HEK293 (cell line): ENCODE results near the gene TAF1B.

ENCODE experiments used
- CTCF ChIA-PET: fragments of 350-600 bp; formaldehyde crosslinking; extraction: SDS; loops from one replicate; lab custom pipeline; 2021; ENCODE audit warnings: antibody characterized with exemption; lab: Yijun Ruan, JAX
- POLR2A ChIA-PET: fragments of 300-600 bp; formaldehyde crosslinking; extraction: SDS; loops from one replicate; lab custom pipeline; 2020; ENCODE audit warnings: antibody characterized with exemption, inconsistent platforms; lab: Yijun Ruan, JAX
- H3K27ac ChIP-seq: fragments of 200-500 bp; sonication (Bioruptor generic); 2 replicates; pipeline ENCODE4 v1.5.1; 2014; ENCODE audit warnings: low read depth, low read length, control low read depth, inconsistent platforms; ENCODE audit errors: extremely low read depth
- H3K36me3 ChIP-seq, 2 experiments: fragments of 200-500 bp in 1 of 2; sonication (Bioruptor generic) in 1 of 2; 1 replicate in 1 of 2; 2 replicates in 1 of 2; pipeline ENCODE4 v1.5.1; 2014 to 2017; ENCODE audit warnings: inconsistent platforms in 2 of 2, low read length in 2 of 2; ENCODE audit not compliant: control insufficient read depth in 2 of 2, insufficient read depth in 1 of 2
- H3K4me1 ChIP-seq: fragments of 200-500 bp; sonication (Bioruptor generic); 2 replicates; pipeline ENCODE4 v1.5.1; 2014; ENCODE audit warnings: mild to moderate bottlenecking, low read length, inconsistent platforms; ENCODE audit not compliant: control insufficient read depth, insufficient read depth
- H3K4me3 ChIP-seq: 2 replicates; pipeline ENCODE4 v1.5.1; 2011; ENCODE audit warnings: low read depth, mild to moderate bottlenecking, control low read depth, low read length, moderate library complexity
- H3K9me3 ChIP-seq: fragments of 200-500 bp; sonication (Bioruptor generic); 2 replicates; pipeline ENCODE4 v1.5.1; 2014; ENCODE audit warnings: low read depth, low read length, inconsistent platforms; ENCODE audit not compliant: control insufficient read depth, insufficient read depth
- GLIS1 ChIP-seq: fragments of 450-650 bp; formaldehyde crosslinking; IDR thresholded peaks from 2 replicates; pipeline ENCODE4 v1.5.1; 2016; ENCODE audit warnings: missing biosample characterization, missing genetic modification characterization
- GLIS2 ChIP-seq: fragments of 450-650 bp; formaldehyde crosslinking; IDR thresholded peaks from 2 replicates; pipeline ENCODE4 v1.5.1; 2016; ENCODE audit warnings: missing biosample characterization, missing genetic modification characterization
- IKZF3 ChIP-seq: fragments of 450-650 bp; IDR thresholded peaks from 2 replicates; pipeline ENCODE4 v1.5.0; 2018; ENCODE audit warnings: missing biosample characterization, mild to moderate bottlenecking, missing genetic modification characterization, moderate library complexity
- KLF7 ChIP-seq: fragments of 450-650 bp; formaldehyde crosslinking; IDR thresholded peaks from 2 replicates; pipeline ENCODE4 v1.5.1; 2016; ENCODE audit warnings: missing biosample characterization, missing genetic modification characterization, borderline replicate concordance
- REPIN1 ChIP-seq: fragments of 450-650 bp; formaldehyde crosslinking; IDR thresholded peaks from 2 replicates; pipeline ENCODE4 v1.5.1; 2017; ENCODE audit warnings: missing biosample characterization, missing genetic modification characterization, low read depth
- SCRT1 ChIP-seq: fragments of 450-650 bp; formaldehyde crosslinking; IDR thresholded peaks from 2 replicates; pipeline ENCODE4 v1.5.1; 2016; ENCODE audit warnings: missing biosample characterization, missing genetic modification characterization, borderline replicate concordance
- WT1 ChIP-seq: fragments of 450-650 bp; formaldehyde crosslinking; IDR thresholded peaks from 2 replicates; pipeline ENCODE4 v1.5.1; 2016; ENCODE audit warnings: missing biosample characterization, missing genetic modification characterization
- YY2 ChIP-seq: fragments of 450-650 bp; formaldehyde crosslinking; IDR thresholded peaks from 2 replicates; pipeline ENCODE4 v1.5.1; 2016; ENCODE audit warnings: missing biosample characterization, missing genetic modification characterization
- ZBTB20 ChIP-seq: fragments of 450-650 bp; formaldehyde crosslinking; IDR thresholded peaks from 2 replicates; pipeline ENCODE4 v1.5.1; 2016; ENCODE audit warnings: missing biosample characterization, missing genetic modification characterization
- ZBTB26 ChIP-seq: fragments of 450-650 bp; formaldehyde crosslinking; optimal IDR thresholded peaks from 2 replicates; pipeline ENCODE3; 2016; ENCODE audit warnings: missing biosample characterization, mild to moderate bottlenecking, missing genetic modification characterization
- ZEB2 ChIP-seq: fragments of 450-650 bp; formaldehyde crosslinking; IDR thresholded peaks from 2 replicates; pipeline ENCODE4 v1.5.1; 2016; ENCODE audit warnings: missing biosample characterization, missing genetic modification characterization
- ZNF664 ChIP-seq: fragments of 450-650 bp; formaldehyde crosslinking; IDR thresholded peaks from 2 replicates; pipeline ENCODE4 v1.5.1; 2016; ENCODE audit warnings: missing biosample characterization, missing genetic modification characterization
- ZNF701 ChIP-seq: fragments of 450-650 bp; formaldehyde crosslinking; IDR thresholded peaks from 2 replicates; pipeline ENCODE4 v1.5.1; 2016; ENCODE audit warnings: missing biosample characterization, missing genetic modification characterization
- ZNF792 ChIP-seq: fragments of 450-650 bp; formaldehyde crosslinking; IDR thresholded peaks from 2 replicates; pipeline ENCODE4 v1.5.1; 2016; ENCODE audit warnings: missing biosample characterization, missing genetic modification characterization
- ZNF837 ChIP-seq: fragments of 450-650 bp; formaldehyde crosslinking; IDR thresholded peaks from 2 replicates; pipeline ENCODE4 v1.5.1; 2016; ENCODE audit warnings: missing biosample characterization, missing genetic modification characterization
- ZSCAN16 ChIP-seq: fragments of 450-650 bp; formaldehyde crosslinking; IDR thresholded peaks from 2 replicates; pipeline ENCODE4 v1.5.1; 2016; ENCODE audit warnings: missing biosample characterization, missing genetic modification characterization
- ZXDB ChIP-seq: fragments of 450-650 bp; formaldehyde crosslinking; IDR thresholded peaks from 2 replicates; pipeline ENCODE4 v1.5.1; 2016; ENCODE audit warnings: missing biosample characterization, missing genetic modification characterization
- TF ChIP-seq, protein P1 (sequence below): fragments of 450-650 bp; formaldehyde crosslinking; IDR thresholded peaks from 2 replicates; pipeline ENCODE4 v1.5.1; 2017; ENCODE audit warnings: missing biosample characterization, mild to moderate bottlenecking, missing genetic modification characterization, moderate library complexity
- TF ChIP-seq, protein P2 (sequence below): fragments of 450-650 bp; formaldehyde crosslinking; IDR thresholded peaks from 2 replicates; pipeline ENCODE4 v1.5.1; 2016; ENCODE audit warnings: missing biosample characterization, missing genetic modification characterization
- TF ChIP-seq, protein P3 (sequence below): fragments of 450-650 bp; formaldehyde crosslinking; IDR thresholded peaks from 2 replicates; pipeline ENCODE4 v1.5.1; 2016; ENCODE audit warnings: missing biosample characterization, missing genetic modification characterization
- TF ChIP-seq, protein P4 (sequence below): fragments of 450-650 bp; formaldehyde crosslinking; IDR thresholded peaks from 2 replicates; pipeline ENCODE4 v1.5.1; 2016; ENCODE audit warnings: missing biosample characterization, missing genetic modification characterization

The TAF1B gene

GRCh38 chr2:9939587-9940485 lies 96.6 kb downstream of the TAF1B start (continued):
- TF ChIP-seq, protein P1, sequence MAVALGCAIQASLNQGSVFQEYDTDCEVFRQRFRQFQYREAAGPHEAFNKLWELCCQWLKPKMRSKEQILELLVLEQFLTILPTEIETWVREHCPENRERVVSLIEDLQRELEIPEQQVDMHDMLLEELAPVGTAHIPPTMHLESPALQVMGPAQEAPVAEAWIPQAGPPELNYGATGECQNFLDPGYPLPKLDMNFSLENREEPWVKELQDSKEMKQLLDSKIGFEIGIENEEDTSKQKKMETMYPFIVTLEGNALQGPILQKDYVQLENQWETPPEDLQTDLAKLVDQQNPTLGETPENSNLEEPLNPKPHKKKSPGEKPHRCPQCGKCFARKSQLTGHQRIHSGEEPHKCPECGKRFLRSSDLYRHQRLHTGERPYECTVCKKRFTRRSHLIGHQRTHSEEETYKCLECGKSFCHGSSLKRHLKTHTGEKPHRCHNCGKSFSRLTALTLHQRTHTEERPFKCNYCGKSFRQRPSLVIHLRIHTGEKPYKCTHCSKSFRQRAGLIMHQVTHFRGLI (tag by site-specific recombination): peak; percentile 52; the same call in 1 of the 2 replicates
- TF ChIP-seq REPIN1 (tag by site-specific recombination): no peak
- TF ChIP-seq, protein P2, sequence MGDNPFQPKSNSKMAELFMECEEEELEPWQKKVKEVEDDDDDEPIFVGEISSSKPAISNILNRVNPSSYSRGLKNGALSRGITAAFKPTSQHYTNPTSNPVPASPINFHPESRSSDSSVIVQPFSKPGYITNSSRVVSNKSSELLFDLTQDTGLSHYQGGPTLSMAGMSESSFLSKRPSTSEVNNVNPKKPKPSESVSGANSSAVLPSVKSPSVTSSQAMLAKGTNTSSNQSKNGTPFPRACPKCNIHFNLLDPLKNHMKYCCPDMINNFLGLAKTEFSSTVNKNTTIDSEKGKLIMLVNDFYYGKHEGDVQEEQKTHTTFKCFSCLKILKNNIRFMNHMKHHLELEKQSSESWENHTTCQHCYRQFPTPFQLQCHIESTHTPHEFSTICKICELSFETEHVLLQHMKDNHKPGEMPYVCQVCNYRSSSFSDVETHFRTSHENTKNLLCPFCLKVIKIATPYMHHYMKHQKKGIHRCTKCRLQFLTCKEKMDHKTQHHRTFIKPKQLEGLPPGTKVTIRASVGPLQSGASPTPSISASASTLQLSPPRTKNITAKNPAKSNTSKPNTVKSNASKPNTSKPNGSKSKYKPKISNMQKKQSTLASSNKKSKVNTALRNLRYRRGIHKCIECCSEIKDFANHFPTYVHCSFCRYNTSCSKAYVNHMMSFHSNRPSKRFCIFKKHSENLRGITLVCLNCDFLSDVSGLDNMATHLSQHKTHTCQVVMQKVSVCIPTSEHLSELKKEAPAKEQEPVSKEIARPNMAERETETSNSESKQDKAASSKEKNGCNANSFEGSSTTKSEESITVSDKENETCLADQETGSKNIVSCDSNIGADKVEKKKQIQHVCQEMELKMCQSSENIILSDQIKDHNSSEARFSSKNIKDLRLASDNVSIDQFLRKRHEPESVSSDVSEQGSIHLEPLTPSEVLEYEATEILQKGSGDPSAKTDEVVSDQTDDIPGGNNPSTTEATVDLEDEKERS (tag by site-specific recombination): no peak
- no peak for TF ChIP-seq SCRT1
- no peak for TF ChIP-seq GLIS2 (tag by site-specific recombination)
- 0 out of 2 replicates have a peak, but pooled peaks have one; percentile 17 for TF ChIP-seq GLIS1 (tag by site-specific recombination)

- ChIA-PET POLR2A (no interaction called here), CTCF (interaction anchor here (0.6 to 1.0 kb wide), 2 partner anchors 35 to 43 kb away, joined by 3 to 5 read pairs; no protein-coding TSS in a partner anchor)
- Histone ChIP-seq H3K9me3 (no peaks in the 10 kb centered on the region), H3K27ac (no peak overlapping the region), H3K36me3 (no peaks in the 10 kb centered on the region), H3K4me1 (peaks cover 16% of the 10 kb centered on the region), H3K4me3 (no peak overlapping the region)
- TF ChIP-seq ZNF701 (tag by site-specific recombination) (no peak), ZNF792 (tag by site-specific recombination) (no peak), ZEB2 (0 out of 2 replicates have a peak, but pooled peaks have one; percentile 23), YY2 (tag by site-specific recombination) (no peak), ZBTB20 (tag by site-specific recombination) (no peak), ZBTB26 (tag by site-specific recombination) (no peak), ZNF664 (tag by site-specific recombination) (no peak), WT1 (tag by site-specific recombination) (peak; percentile 61; the same call in 1 of the 2 replicates), ZNF837 (tag by site-specific recombination) (no peak), IKZF3 (tag by site-specific recombination) (no peak), ZSCAN16 (tag by site-specific recombination) (no peak), ZXDB (no peak), KLF7 (tag by site-specific recombination) (no peak)
- TF ChIP-seq, protein P3, sequence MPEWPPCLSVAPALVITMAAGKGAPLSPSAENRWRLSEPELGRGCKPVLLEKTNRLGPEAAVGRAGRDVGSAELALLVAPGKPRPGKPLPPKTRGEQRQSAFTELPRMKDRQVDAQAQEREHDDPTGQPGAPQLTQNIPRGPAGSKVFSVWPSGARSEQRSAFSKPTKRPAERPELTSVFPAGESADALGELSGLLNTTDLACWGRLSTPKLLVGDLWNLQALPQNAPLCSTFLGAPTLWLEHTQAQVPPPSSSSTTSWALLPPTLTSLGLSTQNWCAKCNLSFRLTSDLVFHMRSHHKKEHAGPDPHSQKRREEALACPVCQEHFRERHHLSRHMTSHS (tag by site-specific recombination): no peak
- TF ChIP-seq, protein P4, sequence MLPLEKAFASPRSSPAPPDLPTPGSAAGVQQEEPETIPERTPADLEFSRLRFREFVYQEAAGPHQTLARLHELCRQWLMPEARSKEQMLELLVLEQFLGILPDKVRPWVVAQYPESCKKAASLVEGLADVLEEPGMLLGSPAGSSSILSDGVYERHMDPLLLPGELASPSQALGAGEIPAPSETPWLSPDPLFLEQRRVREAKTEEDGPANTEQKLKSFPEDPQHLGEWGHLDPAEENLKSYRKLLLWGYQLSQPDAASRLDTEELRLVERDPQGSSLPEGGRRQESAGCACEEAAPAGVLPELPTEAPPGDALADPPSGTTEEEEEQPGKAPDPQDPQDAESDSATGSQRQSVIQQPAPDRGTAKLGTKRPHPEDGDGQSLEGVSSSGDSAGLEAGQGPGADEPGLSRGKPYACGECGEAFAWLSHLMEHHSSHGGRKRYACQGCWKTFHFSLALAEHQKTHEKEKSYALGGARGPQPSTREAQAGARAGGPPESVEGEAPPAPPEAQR (tag by site-specific recombination): no peak
Observed at GRCh38 chr2:9941196-9941995, 98.1 kb downstream of the TAF1B start.
